ENCODE measurements around the gene KIF9.
"Not testable (repeated sequence)": the region's sequence is repeated elsewhere in the genome, so short reads cannot be mapped to it uniquely, and the experiment has no call there.

KIF9 gene

DNA sequence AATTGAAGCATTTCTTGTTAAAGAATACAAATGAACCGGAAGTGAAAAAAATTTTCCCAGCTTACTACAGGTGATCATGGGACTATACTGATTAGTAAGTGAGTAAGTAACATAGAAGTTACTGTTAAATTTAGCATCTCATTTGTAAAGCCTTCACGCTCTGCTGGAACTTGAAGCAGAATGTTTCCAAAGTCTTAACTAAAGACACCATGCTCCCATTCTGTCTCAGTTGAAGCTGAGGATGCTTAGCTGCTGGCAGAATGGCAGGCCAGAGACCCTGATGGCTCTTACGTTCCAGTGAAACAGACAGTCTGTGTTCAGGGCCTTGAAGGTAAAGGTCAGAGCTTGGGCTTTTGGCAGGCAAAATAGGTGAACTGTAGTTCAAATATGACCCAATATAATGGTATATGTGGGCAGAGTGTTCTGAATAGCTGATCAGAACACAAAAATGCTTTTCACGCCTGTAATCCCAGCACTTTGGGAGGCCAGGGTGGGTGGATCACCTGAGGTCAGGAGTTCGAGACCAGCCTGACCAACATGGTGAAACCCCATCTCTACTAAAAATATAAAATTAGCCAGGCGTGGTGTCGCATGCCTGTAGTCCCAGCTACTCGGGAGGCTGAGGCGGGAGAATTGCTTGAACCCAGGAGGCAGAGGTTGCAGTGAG is 9.3 kb upstream of the KIF9 start:
- H3K9ac ChIP-seq (ENCODE audit: low read length); H3K27ac ChIP-seq (ENCODE audit: low read depth, low read length); H3K9me3 ChIP-seq (ENCODE audit: control insufficient read depth, insufficient read depth, low read depth, low read length); H3K4me1 ChIP-seq (ENCODE audit: control insufficient read depth, insufficient read depth, low read length); H3K27me3 ChIP-seq (ENCODE audit: control insufficient read depth, insufficient read depth, low read length); H3K4me3 ChIP-seq (ENCODE audit: low read depth, low read length): not testable (repeated sequence)
- peaks cover 27% of the 10 kb centered on the region for H3K36me3 ChIP-seq (ENCODE audit: control insufficient read depth, insufficient read depth, low read length)

- no peak overlapping the region for H3K9ac ChIP-seq (ENCODE audit: low read length)
- H3K36me3 ChIP-seq (ENCODE audit: control insufficient read depth, insufficient read depth, low read length), result peaks cover 27% of the 10 kb centered on the region
- no peak overlapping the region for H3K4me3 ChIP-seq (ENCODE audit: low read depth, low read length)
- H3K27me3 ChIP-seq (ENCODE audit: control insufficient read depth, insufficient read depth, low read length), result no peaks in the 10 kb centered on the region
- H3K27ac ChIP-seq (ENCODE audit: low read depth, low read length), result no peak overlapping the region
- H3K4me1 ChIP-seq (ENCODE audit: control insufficient read depth, insufficient read depth, low read length), result no peaks in the 10 kb centered on the region
- no peaks in the 10 kb centered on the region for H3K9me3 ChIP-seq (ENCODE audit: control insufficient read depth, insufficient read depth, low read depth, low read length)
These were observed 8.7 kb upstream of the KIF9 start for GRCh38 chr3:47291158-47291753.

- no peaks in the 10 kb centered on the region for H3K4me1 ChIP-seq (ENCODE audit: control insufficient read depth, insufficient read depth, low read length)
- no peak overlapping the region for H3K9ac ChIP-seq (ENCODE audit: low read length)
- no peak overlapping the region for H3K27ac ChIP-seq (ENCODE audit: low read depth, low read length)
- H3K4me3 ChIP-seq (ENCODE audit: low read depth, low read length), result no peak overlapping the region
- peaks cover 25% of the 10 kb centered on the region for H3K36me3 ChIP-seq (ENCODE audit: control insufficient read depth, insufficient read depth, low read length)
- H3K9me3 ChIP-seq (ENCODE audit: control insufficient read depth, insufficient read depth, low read depth, low read length), result no peaks in the 10 kb centered on the region
- no peaks in the 10 kb centered on the region for H3K27me3 ChIP-seq (ENCODE audit: control insufficient read depth, insufficient read depth, low read length)
These were observed 6.6 kb upstream of the KIF9 start for GRCh38 chr3:47288966-47289910.

DNA sequence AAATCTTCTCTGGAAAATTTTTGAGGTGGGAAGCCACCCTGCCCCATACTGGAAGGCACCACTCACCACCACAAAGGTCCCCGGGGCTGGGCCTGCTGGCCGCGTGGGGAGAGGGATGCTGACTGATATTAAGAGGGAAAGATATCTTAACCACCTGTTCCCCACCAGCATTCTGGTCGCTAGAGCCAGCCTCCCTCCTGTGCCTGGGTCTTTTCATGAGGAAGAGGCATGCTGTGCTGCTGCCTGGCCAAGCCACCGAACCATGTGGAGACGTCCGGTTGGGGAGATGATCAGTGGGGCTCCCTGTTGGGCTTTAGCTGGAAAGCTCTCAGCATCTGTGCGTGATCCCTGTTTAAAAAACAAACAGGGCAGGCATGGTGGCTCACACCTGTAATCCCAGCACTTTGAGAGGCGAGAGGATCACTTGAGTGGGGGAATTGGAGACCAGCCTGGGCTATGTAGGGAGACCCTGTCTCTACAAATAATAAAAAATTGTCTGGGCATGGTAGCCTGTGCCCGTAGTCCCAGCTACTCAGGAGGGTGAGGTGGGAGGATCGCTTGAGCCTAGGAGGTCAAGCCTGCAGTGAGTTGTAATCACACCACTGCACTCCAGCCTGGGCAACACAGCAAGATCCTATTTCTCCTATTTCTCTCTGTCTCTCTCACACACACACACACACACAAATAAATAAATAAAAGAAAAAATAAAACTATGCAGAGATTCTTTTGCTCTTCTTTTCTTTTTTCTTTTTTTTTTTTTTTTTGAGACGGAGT is 1.2 kb upstream of the KIF9 start:
- Histone ChIP-seq H3K36me3 (ENCODE audit: control insufficient read depth, insufficient read depth, low read length) (peaks cover 14% of the 10 kb centered on the region), H3K9me3 (ENCODE audit: control insufficient read depth, insufficient read depth, low read depth, low read length) (no peaks in the 10 kb centered on the region), H3K27ac (ENCODE audit: low read depth, low read length) (no peak overlapping the region), H3K9ac (ENCODE audit: low read length) (peak overlapping the region; percentile 92), H3K27me3 (ENCODE audit: control insufficient read depth, insufficient read depth, low read length) (no peaks in the 10 kb centered on the region), H3K4me1 (ENCODE audit: control insufficient read depth, insufficient read depth, low read length) (peaks cover 3% of the 10 kb centered on the region), H3K4me3 (ENCODE audit: low read depth, low read length) (peak overlapping the region; percentile 86)

DNA sequence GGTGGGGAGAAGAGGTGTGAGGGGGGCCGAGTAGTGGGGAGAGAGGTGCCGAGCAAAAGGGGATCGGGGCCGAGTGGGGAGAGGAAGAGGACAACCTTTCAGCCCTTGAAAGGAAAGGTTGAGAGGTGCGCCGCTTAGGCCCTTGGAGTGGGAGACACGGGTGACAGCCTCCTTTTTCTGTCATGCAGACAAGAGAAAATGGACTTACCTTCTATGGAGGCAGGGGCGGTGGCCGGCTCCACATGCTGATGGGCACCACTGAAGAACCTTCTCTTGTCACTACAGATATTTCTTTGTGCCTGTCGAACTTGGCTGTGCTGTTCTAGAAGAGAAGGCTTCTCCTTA is 566 bp upstream of the KIF9 start:
- H3K36me3 ChIP-seq (ENCODE audit: control insufficient read depth, insufficient read depth, low read length), result peaks cover 9% of the 10 kb centered on the region
- H3K9ac ChIP-seq (ENCODE audit: low read length), result peak overlapping the region; percentile 92
- H3K27ac ChIP-seq (ENCODE audit: low read depth, low read length), result peak overlapping the region; percentile 83; the same call in 1 of the 2 replicates
- H3K4me1 ChIP-seq (ENCODE audit: control insufficient read depth, insufficient read depth, low read length), result peaks cover 3% of the 10 kb centered on the region
- H3K9me3 ChIP-seq (ENCODE audit: control insufficient read depth, insufficient read depth, low read depth, low read length), result no peaks in the 10 kb centered on the region
- peak overlapping the region; percentile 86 for H3K4me3 ChIP-seq (ENCODE audit: low read depth, low read length)
- no peaks in the 10 kb centered on the region for H3K27me3 ChIP-seq (ENCODE audit: control insufficient read depth, insufficient read depth, low read length)

DNA sequence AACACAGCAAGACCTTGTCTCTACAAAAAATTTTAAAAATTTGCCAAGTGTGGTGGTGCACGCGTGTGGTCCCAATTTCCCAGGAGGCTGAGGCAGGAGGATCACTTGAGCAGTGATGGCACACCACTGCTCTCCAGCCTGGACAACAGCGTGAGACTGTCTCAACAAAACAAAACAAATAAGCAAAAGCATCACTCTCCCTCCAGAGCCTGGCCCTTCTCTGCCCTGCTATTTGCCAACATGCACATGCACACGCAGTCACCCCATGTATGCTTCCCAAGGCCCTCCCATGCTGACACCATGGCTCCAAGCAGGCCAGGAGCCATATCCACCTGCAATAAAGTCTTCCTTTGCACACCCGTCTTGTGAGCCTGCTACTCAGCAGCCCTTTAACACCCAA is 2.1 kb downstream of the KIF9 start:
- H3K9me3 ChIP-seq (ENCODE audit: control insufficient read depth, insufficient read depth, low read depth, low read length), result no peaks in the 10 kb centered on the region
- no peak overlapping the region for H3K4me3 ChIP-seq (ENCODE audit: low read depth, low read length)
- H3K36me3 ChIP-seq (ENCODE audit: control insufficient read depth, insufficient read depth, low read length), result no peaks in the 10 kb centered on the region
- H3K27me3 ChIP-seq (ENCODE audit: control insufficient read depth, insufficient read depth, low read length), result no peaks in the 10 kb centered on the region
- H3K9ac ChIP-seq (ENCODE audit: low read length), result no peak overlapping the region
- H3K27ac ChIP-seq (ENCODE audit: low read depth, low read length), result no peak overlapping the region
- H3K4me1 ChIP-seq (ENCODE audit: control insufficient read depth, insufficient read depth, low read length), result peaks cover 3% of the 10 kb centered on the region

GRCh38 chr3:47276558-47276957 is 6.0 kb downstream of the KIF9 start:
- no peak overlapping the region for H3K27ac ChIP-seq (ENCODE audit: low read depth, low read length)
- H3K4me3 ChIP-seq (ENCODE audit: low read depth, low read length), result no peak overlapping the region
- no peaks in the 10 kb centered on the region for H3K36me3 ChIP-seq (ENCODE audit: control insufficient read depth, insufficient read depth, low read length)
- H3K4me1 ChIP-seq (ENCODE audit: control insufficient read depth, insufficient read depth, low read length), result no peaks in the 10 kb centered on the region
- no peaks in the 10 kb centered on the region for H3K27me3 ChIP-seq (ENCODE audit: control insufficient read depth, insufficient read depth, low read length)
- no peaks in the 10 kb centered on the region for H3K9me3 ChIP-seq (ENCODE audit: control insufficient read depth, insufficient read depth, low read depth, low read length)
- H3K9ac ChIP-seq (ENCODE audit: low read length), result no peak overlapping the region

- H3K4me1 ChIP-seq (ENCODE audit: control insufficient read depth, insufficient read depth, low read length), result no peaks in the 10 kb centered on the region
- no peaks in the 10 kb centered on the region for H3K27me3 ChIP-seq (ENCODE audit: control insufficient read depth, insufficient read depth, low read length)
- no peaks in the 10 kb centered on the region for H3K9me3 ChIP-seq (ENCODE audit: control insufficient read depth, insufficient read depth, low read depth, low read length)
- no peaks in the 10 kb centered on the region for H3K36me3 ChIP-seq (ENCODE audit: control insufficient read depth, insufficient read depth, low read length)
- H3K4me3 ChIP-seq (ENCODE audit: low read depth, low read length), result no peak overlapping the region
- no peak overlapping the region for H3K27ac ChIP-seq (ENCODE audit: low read depth, low read length)
- no peak overlapping the region for H3K9ac ChIP-seq (ENCODE audit: low read length)
These were observed 7.9 kb downstream of the KIF9 start for GRCh38 chr3:47274652-47275051.

- Histone ChIP-seq H3K9me3 (ENCODE audit: control insufficient read depth, insufficient read depth, low read depth, low read length) (no peaks in the 10 kb centered on the region), H3K27ac (ENCODE audit: low read depth, low read length) (no peak overlapping the region), H3K27me3 (ENCODE audit: control insufficient read depth, insufficient read depth, low read length) (no peaks in the 10 kb centered on the region), H3K4me1 (ENCODE audit: control insufficient read depth, insufficient read depth, low read length) (no peaks in the 10 kb centered on the region), H3K36me3 (ENCODE audit: control insufficient read depth, insufficient read depth, low read length) (no peaks in the 10 kb centered on the region), H3K4me3 (ENCODE audit: low read depth, low read length) (no peak overlapping the region), H3K9ac (ENCODE audit: low read length) (no peak overlapping the region)
These were observed 9.0 kb downstream of the KIF9 start for GRCh38 chr3:47273564-47273963.

- Histone ChIP-seq H3K9ac (ENCODE audit: low read length) (no peak overlapping the region), H3K4me1 (ENCODE audit: control insufficient read depth, insufficient read depth, low read length) (no peaks in the 10 kb centered on the region; the same call in 1 of the 2 replicates), H3K4me3 (ENCODE audit: low read depth, low read length) (no peak overlapping the region), H3K36me3 (ENCODE audit: control insufficient read depth, insufficient read depth, low read length) (no peaks in the 10 kb centered on the region), H3K27ac (ENCODE audit: low read depth, low read length) (no peak overlapping the region), H3K27me3 (ENCODE audit: control insufficient read depth, insufficient read depth, low read length) (no peaks in the 10 kb centered on the region), H3K9me3 (ENCODE audit: control insufficient read depth, insufficient read depth, low read depth, low read length) (no peaks in the 10 kb centered on the region)
These were observed 12.1 kb downstream of the KIF9 start for GRCh38 chr3:47270526-47270925.
